ENCODE measurements around the gene PDIA2. TPM values are rescaled to one million over a fixed set of nuclear protein-coding genes. Genes with fewer than 3 reads are reported as not detected.

The PDIA2 gene
- total and polyA plus RNA-seq, 3 donors from 2014 or later = 1.2 to 5.3 (median 2.6) TPM

DNA sequence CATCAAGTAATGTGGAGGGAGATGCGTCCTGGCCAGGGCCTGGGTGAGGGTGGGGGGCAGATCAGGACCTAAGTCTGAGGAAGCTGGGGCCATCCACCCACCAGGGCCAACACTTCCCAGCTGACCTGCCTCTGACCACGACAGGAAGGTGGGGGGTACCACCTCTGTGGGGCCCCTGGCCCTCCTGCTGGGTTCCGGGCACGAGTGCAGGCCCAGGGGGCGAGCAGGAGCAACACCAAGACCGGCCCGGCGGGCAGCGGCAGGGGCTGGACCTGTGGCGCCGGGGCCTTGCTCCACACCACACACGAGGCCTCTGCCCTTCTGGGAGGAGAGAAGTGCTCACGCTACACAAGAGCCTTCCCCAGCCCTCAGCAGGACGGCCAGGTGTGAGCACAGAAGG lies 13.3 kb downstream of the PDIA2 start:
- DNase-seq = no peak
- Histone ChIP-seq H3K4me1 (no peaks in the 10 kb centered on the region), H3K27me3 (no peaks in the 10 kb centered on the region), H3K4me3 (no peak overlapping the region), H3K9me3 (no peaks in the 10 kb centered on the region), H3K27ac (no peak overlapping the region), H3K36me3 (ENCODE audit: low read depth, missing control alignments) (no peaks in the 10 kb centered on the region)
- WGBS, 2 donors = 96% methylated on average over 14 of the region's 14 CpGs; no CpG with 5 or more reads in 1 of the 2 donors
- TF ChIP-seq, protein P1, sequence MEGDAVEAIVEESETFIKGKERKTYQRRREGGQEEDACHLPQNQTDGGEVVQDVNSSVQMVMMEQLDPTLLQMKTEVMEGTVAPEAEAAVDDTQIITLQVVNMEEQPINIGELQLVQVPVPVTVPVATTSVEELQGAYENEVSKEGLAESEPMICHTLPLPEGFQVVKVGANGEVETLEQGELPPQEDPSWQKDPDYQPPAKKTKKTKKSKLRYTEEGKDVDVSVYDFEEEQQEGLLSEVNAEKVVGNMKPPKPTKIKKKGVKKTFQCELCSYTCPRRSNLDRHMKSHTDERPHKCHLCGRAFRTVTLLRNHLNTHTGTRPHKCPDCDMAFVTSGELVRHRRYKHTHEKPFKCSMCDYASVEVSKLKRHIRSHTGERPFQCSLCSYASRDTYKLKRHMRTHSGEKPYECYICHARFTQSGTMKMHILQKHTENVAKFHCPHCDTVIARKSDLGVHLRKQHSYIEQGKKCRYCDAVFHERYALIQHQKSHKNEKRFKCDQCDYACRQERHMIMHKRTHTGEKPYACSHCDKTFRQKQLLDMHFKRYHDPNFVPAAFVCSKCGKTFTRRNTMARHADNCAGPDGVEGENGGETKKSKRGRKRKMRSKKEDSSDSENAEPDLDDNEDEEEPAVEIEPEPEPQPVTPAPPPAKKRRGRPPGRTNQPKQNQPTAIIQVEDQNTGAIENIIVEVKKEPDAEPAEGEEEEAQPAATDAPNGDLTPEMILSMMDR (IDR thresholded peaks at IDR 0.05) = no peak
- no peak for TF ChIP-seq POLR2A (IDR thresholded peaks at IDR 0.05)
- intact Hi-C loops (cut with DNase I; ENCODE audit: low total_unique reads) = no loop called here

DNA sequence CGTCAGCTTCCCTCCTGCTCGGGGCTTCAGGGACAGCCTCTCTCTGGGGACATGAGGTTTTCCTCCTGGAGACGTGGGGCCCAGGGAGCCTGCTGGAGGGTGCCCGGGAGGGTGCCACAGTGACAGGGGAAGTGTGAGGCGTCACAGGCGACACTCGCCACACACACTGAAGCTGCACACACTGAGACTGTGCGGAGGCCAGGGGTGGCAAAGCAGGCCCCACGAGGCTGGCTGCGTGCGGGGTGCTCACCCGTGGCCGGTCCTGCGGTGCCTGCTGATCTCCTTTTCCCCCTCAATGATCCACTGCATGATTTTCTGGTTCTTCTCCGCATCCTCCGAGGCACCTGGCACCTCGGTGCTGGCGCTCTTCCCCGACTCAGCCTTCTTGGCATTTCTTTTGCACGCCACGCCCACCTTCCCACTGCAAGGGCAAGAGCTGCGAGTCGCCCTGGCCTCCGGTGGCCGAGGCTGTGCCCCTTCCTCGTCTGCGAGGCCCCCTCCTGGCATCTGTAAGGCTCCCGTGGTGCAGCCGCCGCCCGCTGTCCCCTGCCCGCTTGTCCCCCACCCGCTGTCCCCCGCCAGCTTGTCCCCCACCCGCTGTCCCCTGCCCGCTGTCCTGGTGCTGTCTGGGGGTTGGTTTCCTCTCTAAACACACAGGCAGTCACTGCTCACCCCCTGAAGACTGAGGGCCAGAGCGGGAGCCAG lies 14.0 kb downstream of the PDIA2 start:
- no peak for TF ChIP-seq POLR2A (IDR thresholded peaks at IDR 0.05)
- TF ChIP-seq, protein P1 (IDR thresholded peaks at IDR 0.05) = no peak
- H3K36me3 ChIP-seq (ENCODE audit: low read depth, missing control alignments) = no peaks in the 10 kb centered on the region

GRCh38 chr16:297832-298231 lies 14.9 kb downstream of the PDIA2 start:
- Histone ChIP-seq H3K9me3 (no peaks in the 10 kb centered on the region), H3K27me3 (no peaks in the 10 kb centered on the region), H3K4me1 (no peaks in the 10 kb centered on the region), H3K4me3 (no peak overlapping the region), H3K27ac (no peak overlapping the region), H3K36me3 (ENCODE audit: low read depth, missing control alignments) (no peaks in the 10 kb centered on the region)
- TF ChIP-seq, protein P1 (IDR thresholded peaks at IDR 0.05) = no peak
- no peak for TF ChIP-seq POLR2A (IDR thresholded peaks at IDR 0.05)
- DNase-seq = no peak
- WGBS, 2 donors = 95 to 100% methylated on average over 9 to 21 of the region's 32 CpGs
- intact Hi-C loops (cut with DNase I; ENCODE audit: low total_unique reads) = no loop called here

More for the DNA sequence above, 14.0 kb downstream of the PDIA2 start:
- Histone ChIP-seq H3K4me1 (no peaks in the 10 kb centered on the region), H3K4me3 (no peak overlapping the region), H3K27me3 (no peaks in the 10 kb centered on the region), H3K9me3 (no peaks in the 10 kb centered on the region), H3K27ac (no peak overlapping the region)
- intact Hi-C loops (cut with DNase I; ENCODE audit: low total_unique reads) = no loop called here
- no peak for DNase-seq
- 90 to 92% methylated on average over 22 to 37 of the region's 37 CpGs for WGBS, 2 donors

DNA sequence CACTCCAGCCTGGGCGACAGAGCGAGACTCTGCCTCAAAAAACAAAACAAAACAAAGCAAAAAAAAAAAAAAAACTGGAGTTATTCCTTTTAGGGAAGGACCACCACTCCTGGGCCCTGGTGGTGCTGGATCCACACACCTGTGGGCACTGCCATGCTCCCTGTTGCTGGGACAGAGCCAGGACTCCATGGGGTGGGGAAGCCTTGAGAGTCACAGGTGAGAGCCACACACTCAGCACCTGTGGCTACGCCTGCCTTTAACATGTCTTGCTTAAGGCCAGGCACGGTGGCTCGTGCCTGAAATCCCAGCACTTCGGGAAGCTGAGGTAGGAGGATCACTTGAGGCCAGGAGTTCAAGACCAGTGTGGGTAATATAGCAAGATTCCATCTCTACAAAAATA lies 18.3 kb downstream of the PDIA2 start:
- Histone ChIP-seq H3K4me1 (peaks cover 2% of the 10 kb centered on the region), H3K4me3 (no peak overlapping the region), H3K27me3 (no peaks in the 10 kb centered on the region), H3K9me3 (no peaks in the 10 kb centered on the region), H3K27ac (no peak overlapping the region), H3K36me3 (ENCODE audit: low read depth, missing control alignments) (no peaks in the 10 kb centered on the region)
- TF ChIP-seq, protein P1 (IDR thresholded peaks at IDR 0.05) = no peak
- no peak for TF ChIP-seq POLR2A (IDR thresholded peaks at IDR 0.05)
- 92 to 96% methylated on average over 6 of the region's 6 CpGs for WGBS, 2 donors
- intact Hi-C loops (cut with DNase I; ENCODE audit: low total_unique reads) = no loop called here
- no peak for DNase-seq

GRCh38 chr16:301950-302349 lies 19.0 kb downstream of the PDIA2 start:
- no peak for TF ChIP-seq POLR2A (IDR thresholded peaks at IDR 0.05)
- TF ChIP-seq, protein P1 (IDR thresholded peaks at IDR 0.05) = no peak
- Histone ChIP-seq H3K36me3 (ENCODE audit: low read depth, missing control alignments) (no peaks in the 10 kb centered on the region), H3K9me3 (no peaks in the 10 kb centered on the region), H3K4me1 (peaks cover 6% of the 10 kb centered on the region), H3K27me3 (no peaks in the 10 kb centered on the region), H3K27ac (no peak overlapping the region), H3K4me3 (no peak overlapping the region)
- 97 to 100% methylated on average over 2 to 13 of the region's 13 CpGs for WGBS, 2 donors
- intact Hi-C loops (cut with DNase I; ENCODE audit: low total_unique reads) = no loop called here
- DNase-seq = no peak

Data from testis (tissue), 3 donors.